GM19328 (cell line): ENCODE data around the gene IFITM10.

Source experiments
- ATAC-seq: cut with Tn5 transposase; IDR thresholded peaks from one replicate; pipeline ENCODE4 v1.9.1; 2021; ENCODE audit warnings: mild to moderate bottlenecking, moderate library complexity; ENCODE audit not compliant: unreplicated experiment

IFITM10 gene

GRCh38 chr11:1763796-1764661, 13.6 kb upstream of the IFITM10 start, which contains the start of gene CTSD:
CTSD (minus strand) TSS chr11:1763927; CDS start chr11:1763859, 68 bp downstream.
- peak; percentile 62 for ATAC-seq

GRCh38 chr11:1763336-1763795, 13.0 kb upstream of the IFITM10 start:
- ATAC-seq: peak; percentile 15

GRCh38 chr11:1762537-1763302, 12.3 kb upstream of the IFITM10 start:
- ATAC-seq: no peak

- ATAC-seq: no peak
Observed at GRCh38 chr11:1761857-1762536, 11.6 kb upstream of the IFITM10 start.

GRCh38 chr11:1761110-1761856, 10.9 kb upstream of the IFITM10 start:
- ATAC-seq: no peak

GRCh38 chr11:1760351-1761109, 10.1 kb upstream of the IFITM10 start:
- ATAC-seq: no peak

- ATAC-seq: no peak
Observed at GRCh38 chr11:1759851-1760220, 9.4 kb upstream of the IFITM10 start.

GRCh38 chr11:1759151-1759850, 8.9 kb upstream of the IFITM10 start:
- no peak for ATAC-seq

- no peak for ATAC-seq
Observed at GRCh38 chr11:1758611-1759150, 8.3 kb upstream of the IFITM10 start.

GRCh38 chr11:1757861-1758610, 7.6 kb upstream of the IFITM10 start:
- no peak for ATAC-seq

GRCh38 chr11:1756791-1757771, 6.7 kb upstream of the IFITM10 start:
- no peak for ATAC-seq

- ATAC-seq: no peak
Observed at GRCh38 chr11:1755692-1756561, 5.5 kb upstream of the IFITM10 start.

- ATAC-seq: no peak
Observed at GRCh38 chr11:1755344-1755691, 4.9 kb upstream of the IFITM10 start.

GRCh38 chr11:1754376-1755150, 4.2 kb upstream of the IFITM10 start:
- no peak for ATAC-seq

- no peak for ATAC-seq
Observed at GRCh38 chr11:1753929-1754305, 3.5 kb upstream of the IFITM10 start.
